Measurements from ENCODE around the gene TCF25. TPM values are rescaled to one million over a fixed set of nuclear protein-coding genes. Genes with fewer than 3 reads are reported as not detected.

Gene TCF25
- total and polyA plus RNA-seq, 2 experiments from 2014 or later: 95.4 to 143 TPM

GRCh38 chr16:89936981-89937380 is 63.6 kb downstream of the TCF25 start (continued):
- no peak for TF ChIP-seq ZNF462 (CRISPR knock-in tag; IDR thresholded peaks at IDR 0.05)
- no peak for TF ChIP-seq ETS1 (IDR thresholded peaks at IDR 0.05)
- TF ChIP-seq STAT1 (IDR thresholded peaks at IDR 0.05; ENCODE audit: unreplicated experiment): no peak
- no peak for TF ChIP-seq CREB1 (CRISPR knock-in tag; IDR thresholded peaks at IDR 0.05; ENCODE audit: low read depth)
- TF ChIP-seq NANOG (IDR thresholded peaks at IDR 0.05; ENCODE audit: borderline replicate concordance): no peak

- Mint-ChIP-seq H3K36me3 (ENCODE audit: low read depth) (peaks cover 18% of the 10 kb centered on the region), H3K4me1 (no peaks in the 10 kb centered on the region), H3K27me3 (ENCODE audit: insufficient read depth, low read depth, poor library complexity) (peaks cover 8% of the 10 kb centered on the region), H3K4me3 (no peak overlapping the region), H3K9me3 (no peaks in the 10 kb centered on the region), H3K27ac (no peak overlapping the region)
- Histone ChIP-seq H3K4me2 (no peak overlapping the region), H3F3A (replicated peaks; ENCODE audit: low read depth) (peaks cover 3% of the 10 kb centered on the region), H3K79me2 (replicated peaks; ENCODE audit: insufficient read depth) (no peaks in the 10 kb centered on the region), H3K27me3 (ENCODE audit: insufficient read depth) (no peaks in the 10 kb centered on the region), H4K20me1 (replicated peaks; ENCODE audit: insufficient read depth) (no peaks in the 10 kb centered on the region), H3K4me1 (ENCODE audit: insufficient read depth) (no peaks in the 10 kb centered on the region), H3K27ac (ENCODE audit: low read depth) (no peak overlapping the region), H3K36me3 (ENCODE audit: insufficient read depth) (peaks cover 3% of the 10 kb centered on the region; the same call in 1 of the 2 replicates), H2AFZ (no peak overlapping the region), H3K4me3 (no peak overlapping the region), H3K9me2 (ENCODE audit: insufficient read depth) (no peaks in the 10 kb centered on the region)
- ATAC-seq (no peak), DNase-seq (ENCODE audit: low spot score) (no peak)
- TF ChIP-seq CTCF (conservative IDR thresholded peaks at IDR 0.05; ENCODE audit: low read depth in 2 of 2): no peak
- no peak for TF ChIP-seq ETS1 (IDR thresholded peaks at IDR 0.05)
- TF ChIP-seq JUNB (IDR thresholded peaks at IDR 0.05; ENCODE audit: unreplicated experiment): no peak
- TF ChIP-seq EZH2phosphoT487 (IDR thresholded peaks at IDR 0.05; ENCODE audit: unreplicated experiment): no peak
- no peak for TF ChIP-seq ZNF331 (CRISPR knock-in tag; IDR thresholded peaks at IDR 0.05; ENCODE audit: low read depth)
- TF ChIP-seq CREB1 (CRISPR knock-in tag; IDR thresholded peaks at IDR 0.05; ENCODE audit: low read depth): no peak
- TF ChIP-seq POLR2AphosphoS5 (IDR thresholded peaks at IDR 0.05; ENCODE audit: low read depth): no peak
- no peak for TF ChIP-seq STAT1 (IDR thresholded peaks at IDR 0.05; ENCODE audit: unreplicated experiment)
Measured at GRCh38 chr16:89938175-89938885, 64.9 kb downstream of the TCF25 start.

All from GM23338 (cell line).